Activated CD8-positive, alpha-beta memory T cell treated with anti-CD3 and anti-CD28 coated beads, Interleukin-2, amount 50 U/mL, for 1 hour (primary cell): ENCODE data around the gene RTTN.
"Not testable (repeated sequence)": the region's sequence is repeated elsewhere in the genome, so short reads cannot be mapped to it uniquely, and the experiment has no call there.

ENCODE experiments used
- DNase-seq: peaks from one replicate; pipeline ENCODE4 v3.0.0-alpha.2; 2020; ENCODE audit errors: extremely low read depth

The RTTN gene

GRCh38 chr18:70154591-70155194 lies 50.8 kb downstream of the RTTN start:
- DNase-seq, result no peak

DNA sequence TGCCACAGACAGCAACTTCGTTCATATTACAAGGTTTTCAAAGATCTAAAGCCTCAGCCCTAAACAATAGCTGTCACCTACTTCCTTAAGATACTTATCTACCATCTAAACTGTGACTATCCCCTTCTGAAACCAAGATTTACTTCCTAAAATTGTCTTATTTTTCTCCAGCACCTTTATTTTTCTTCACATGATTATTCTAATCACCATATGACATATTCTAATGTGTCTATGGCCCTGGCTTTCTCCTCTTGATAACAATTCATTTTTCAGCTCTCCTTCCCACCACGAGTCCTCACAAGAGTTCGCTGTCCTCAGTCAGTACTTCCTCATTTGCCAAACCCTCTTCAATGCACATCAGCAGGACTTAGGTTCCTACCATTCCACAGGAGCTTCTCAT lies 53.9 kb downstream of the RTTN start:
- DNase-seq, result no peak

DNA sequence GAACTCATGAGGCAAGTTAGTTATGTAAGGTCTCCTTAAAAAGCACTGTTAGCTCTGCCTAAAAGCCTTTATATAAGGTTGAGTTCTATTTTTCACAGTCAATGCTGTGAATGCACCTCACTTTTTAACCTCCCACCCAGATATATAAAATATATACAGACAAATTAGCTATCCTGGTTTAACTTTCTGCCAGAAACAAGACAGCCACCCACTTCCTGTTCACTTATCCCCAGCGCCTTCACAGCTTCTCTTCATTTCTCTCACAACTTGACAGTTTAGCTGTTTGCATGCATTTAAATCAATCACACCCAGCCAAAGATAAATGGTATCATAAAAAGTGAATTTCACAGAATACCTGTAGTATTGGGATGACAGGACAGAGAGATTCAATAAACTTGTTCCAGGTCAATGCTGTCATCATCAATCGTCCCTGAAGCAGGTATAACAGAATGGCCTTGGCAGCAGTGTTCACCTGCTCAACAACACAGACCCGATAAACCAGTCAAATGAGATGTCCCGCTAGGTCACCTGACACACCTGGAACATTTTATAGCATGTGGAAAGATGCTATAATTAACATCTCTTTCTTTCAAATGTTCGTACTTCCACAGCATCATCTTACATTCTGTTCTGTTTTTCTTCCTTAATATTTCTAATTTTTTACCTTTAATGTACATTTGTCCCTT lies 55.7 kb downstream of the RTTN start:
- DNase-seq, result no peak

GRCh38 chr18:70149156-70149555 lies 56.3 kb downstream of the RTTN start:
- DNase-seq, result no peak

GRCh38 chr18:70148039-70148938 lies 57.2 kb downstream of the RTTN start:
- DNase-seq, result no peak

DNA sequence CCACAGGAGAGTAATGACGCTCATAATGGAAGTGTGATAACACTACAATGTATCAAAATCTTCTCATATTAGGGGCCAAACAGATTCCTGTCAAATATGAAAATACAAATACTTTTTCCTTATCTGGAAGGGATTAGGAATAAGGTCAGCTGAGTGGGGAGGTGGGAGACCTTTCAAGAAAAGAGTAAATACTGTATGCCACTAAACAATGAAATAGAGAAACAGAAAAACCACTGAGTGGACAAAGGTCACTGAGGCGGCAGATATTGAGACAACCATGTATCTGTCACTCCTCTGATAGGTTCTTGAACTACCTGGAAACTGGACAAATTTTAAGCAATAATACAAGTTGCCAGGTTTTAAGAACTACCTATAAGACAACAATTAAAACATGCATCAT lies 59.3 kb downstream of the RTTN start:
- DNase-seq, result no peak

GRCh38 chr18:70142001-70142400 lies 63.5 kb downstream of the RTTN start:
- no peak for DNase-seq

DNA sequence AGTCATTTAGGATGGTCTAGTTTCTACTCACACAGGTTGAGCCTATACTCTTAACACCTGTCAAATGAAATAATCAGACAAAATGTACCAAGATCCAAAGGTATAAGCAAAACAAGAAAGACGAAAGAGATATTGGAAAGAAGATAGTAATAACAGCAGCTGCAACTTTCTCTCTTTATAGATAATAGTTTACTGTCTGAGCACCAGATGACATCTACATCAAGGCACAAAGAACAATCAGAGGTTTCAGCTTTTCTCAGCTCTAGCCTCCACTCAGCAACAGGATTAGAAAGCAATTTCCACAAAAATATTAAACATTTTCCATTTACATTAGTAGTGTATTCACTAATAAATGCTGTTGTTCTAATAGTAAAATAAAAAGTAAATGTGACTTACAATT lies 66.3 kb downstream of the RTTN start:
- DNase-seq, result no peak

GRCh38 chr18:70135604-70136003 lies 69.9 kb downstream of the RTTN start:
- no peak for DNase-seq

DNA sequence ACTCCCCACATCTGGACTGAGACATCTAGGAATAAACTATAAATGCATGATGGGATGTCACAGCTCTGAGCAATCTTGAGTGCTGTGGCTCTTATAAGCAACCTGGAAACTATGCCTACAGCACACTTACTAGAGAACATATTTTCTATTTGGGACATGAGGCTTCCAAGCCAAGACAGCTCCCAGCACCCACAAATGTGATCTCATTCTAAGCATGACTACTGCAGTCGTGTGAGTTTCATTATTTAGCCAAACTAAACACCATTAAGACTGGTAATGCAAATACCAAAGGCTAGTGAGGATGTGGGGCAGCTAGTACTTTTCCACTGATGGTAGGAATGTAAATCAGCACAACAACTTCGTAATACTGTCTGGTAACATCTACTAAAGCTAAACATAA lies 72.5 kb downstream of the RTTN start:
- DNase-seq, result no peak

DNA sequence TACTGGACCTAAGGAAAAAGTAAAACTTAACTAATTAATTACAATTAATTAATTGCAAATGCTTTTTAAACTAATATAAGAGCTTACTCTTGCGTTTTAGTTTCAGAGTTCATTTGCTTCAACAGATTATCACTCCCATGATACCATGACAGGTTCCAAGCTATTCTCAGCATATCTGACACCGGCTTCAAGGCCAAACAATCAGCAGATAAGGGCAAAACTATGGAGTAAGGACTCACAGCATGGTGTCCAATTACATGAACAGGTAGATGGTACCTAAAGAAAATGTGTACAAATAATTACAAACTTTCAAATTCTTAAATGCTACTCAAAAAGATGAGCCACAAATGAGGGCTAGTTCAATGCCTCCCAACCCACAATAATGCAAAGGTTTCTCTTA lies 77.2 kb downstream of the RTTN start:
- no peak for DNase-seq

DNA sequence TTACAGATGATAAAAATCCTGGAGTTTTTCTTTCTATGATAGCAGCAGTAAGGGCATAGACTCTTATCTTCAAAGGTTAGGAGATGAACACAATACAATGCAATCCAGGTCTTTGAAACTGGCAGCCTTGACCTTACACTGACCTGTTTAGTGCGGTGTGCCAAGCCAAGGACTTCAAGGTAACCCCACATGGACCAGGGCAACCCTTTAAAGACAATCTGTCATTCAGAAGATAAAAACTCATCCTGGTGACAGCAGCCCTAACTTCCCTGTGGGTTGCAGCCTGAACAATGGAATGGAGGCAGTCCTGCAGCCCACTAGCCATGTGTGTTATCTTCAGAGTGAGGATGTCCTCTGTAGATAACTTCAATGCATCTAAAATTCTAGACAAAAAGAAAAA lies 78.1 kb downstream of the RTTN start:
- DNase-seq, result no peak

GRCh38 chr18:70126832-70127231 lies 78.7 kb downstream of the RTTN start:
- no peak for DNase-seq

GRCh38 chr18:70124139-70124538 lies 81.3 kb downstream of the RTTN start:
- DNase-seq, result no peak

- DNase-seq, result no peak
Measured at GRCh38 chr18:70121842-70122241, 83.6 kb downstream of the RTTN start.

- DNase-seq, result no peak
Measured at GRCh38 chr18:70116949-70117348, 88.5 kb downstream of the RTTN start.

- no peak for DNase-seq
Measured at GRCh38 chr18:70113511-70113910, 92.0 kb downstream of the RTTN start.

GRCh38 chr18:70110678-70111077 lies 94.8 kb downstream of the RTTN start:
- no peak for DNase-seq

GRCh38 chr18:70107091-70107490 lies 98.4 kb downstream of the RTTN start:
- no peak for DNase-seq

- not testable (repeated sequence) for DNase-seq
Measured at GRCh38 chr18:70102854-70103253, 102.6 kb downstream of the RTTN start.

GRCh38 chr18:70089858-70090257 lies 115.6 kb downstream of the RTTN start:
- no peak for DNase-seq

DNA sequence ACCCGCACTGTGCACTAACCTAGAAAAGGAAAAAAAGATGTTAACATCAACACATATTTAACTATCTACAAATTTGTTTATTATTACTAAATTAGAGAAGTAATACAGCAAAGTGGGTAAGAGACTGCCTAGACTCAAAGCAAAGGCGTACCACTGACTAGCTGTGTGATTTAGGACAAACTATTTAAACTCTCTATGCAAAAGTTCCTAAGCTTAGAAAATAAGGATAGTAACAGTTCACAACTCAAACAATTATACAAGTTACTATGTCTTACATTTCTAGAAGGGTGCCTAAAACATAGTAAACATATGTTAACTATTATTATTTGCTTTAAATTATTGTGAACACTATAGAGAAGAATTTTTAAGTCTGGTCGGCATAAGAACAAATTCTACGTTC lies 119.4 kb downstream of the RTTN start:
- DNase-seq, result no peak

DNA sequence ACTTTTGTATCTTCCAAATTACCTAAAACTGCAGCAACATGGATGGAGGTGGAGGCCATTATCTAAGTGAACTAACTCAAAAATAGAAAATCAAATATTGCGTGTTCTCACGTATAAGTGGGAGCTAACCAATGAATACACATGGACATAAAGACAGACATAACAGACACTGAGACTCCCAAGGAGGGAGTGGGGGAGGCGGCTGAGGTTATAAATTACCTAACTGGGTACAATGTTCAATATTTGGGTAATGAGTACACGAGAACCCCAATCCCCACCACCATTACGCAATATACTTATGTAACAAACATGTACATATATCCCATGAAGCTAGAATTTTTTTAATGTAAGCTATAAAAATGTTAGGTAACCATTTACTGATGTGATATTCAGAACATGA lies 119.8 kb downstream of the RTTN start:
- DNase-seq, result no peak
